ENCODE results near the gene TGM5.

TGM5 gene

DNA sequence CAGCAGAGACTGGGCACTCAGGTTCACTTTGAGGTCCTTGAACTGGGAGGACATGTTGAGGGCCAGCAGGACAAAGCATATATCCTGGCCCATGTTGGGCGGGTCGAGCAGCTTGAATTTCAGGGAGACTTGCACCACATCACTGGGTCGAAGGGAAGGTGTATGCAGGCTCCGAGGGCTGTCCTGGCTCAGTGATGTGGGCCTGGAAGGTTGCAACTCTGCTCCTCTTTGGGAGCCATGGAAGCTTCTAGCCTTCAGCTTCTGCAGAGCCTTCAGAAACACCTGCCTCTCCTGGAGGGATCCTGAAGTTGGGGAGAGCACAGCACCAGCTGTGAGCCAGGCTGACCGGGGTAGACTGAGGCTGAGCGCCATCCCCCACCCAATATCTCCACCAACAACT, 31.2 kb downstream of the TGM5 start:
- Histone ChIP-seq H3K27ac (ENCODE audit: low read depth, low read length) (no peak overlapping the region), H3K4me2 (ENCODE audit: low read length) (no peak overlapping the region), H3K9me3 (ENCODE audit: control insufficient read depth, insufficient read depth, low read length) (no peaks in the 10 kb centered on the region), H3K4me1 (ENCODE audit: control insufficient read depth, low read length) (no peaks in the 10 kb centered on the region), H3F3A (ENCODE audit: control insufficient read depth, insufficient read depth) (no peaks in the 10 kb centered on the region), H3K4me3 (ENCODE audit: low read length) (no peak overlapping the region), H4K20me1 (ENCODE audit: control insufficient read depth, insufficient read depth, low read depth, low read length) (no peaks in the 10 kb centered on the region), H3K27me3 (ENCODE audit: control insufficient read depth, low read length) (peaks cover 2% of the 10 kb centered on the region; the same call in 1 of the 2 replicates), H3K36me3 (ENCODE audit: control insufficient read depth, low read length) (no peaks in the 10 kb centered on the region), H3K9me2 (replicated peaks; ENCODE audit: control insufficient read depth, low read length) (no peaks in the 10 kb centered on the region), H3K79me2 (ENCODE audit: control insufficient read depth, low read length) (no peaks in the 10 kb centered on the region)
- TF ChIP-seq EZH2phosphoT487 (IDR thresholded peaks at IDR 0.05; ENCODE audit: borderline replicate concordance, low read length) (no peak), CTCF (IDR thresholded peaks at IDR 0.05; ENCODE audit: low read depth, low read length, poor library complexity, severe bottlenecking) (no peak)

GRCh38 chr15:43232289-43232874, 34.3 kb downstream of the TGM5 start:
- Histone ChIP-seq H3K27ac (ENCODE audit: low read depth, low read length) (no peak overlapping the region), H3K27me3 (ENCODE audit: control insufficient read depth, low read length) (no peaks in the 10 kb centered on the region; the same call in 1 of the 2 replicates), H3F3A (ENCODE audit: control insufficient read depth, insufficient read depth) (no peaks in the 10 kb centered on the region), H3K79me2 (ENCODE audit: control insufficient read depth, low read length) (no peaks in the 10 kb centered on the region), H3K4me1 (ENCODE audit: control insufficient read depth, low read length) (no peaks in the 10 kb centered on the region), H4K20me1 (ENCODE audit: control insufficient read depth, insufficient read depth, low read depth, low read length) (no peaks in the 10 kb centered on the region), H3K9me2 (replicated peaks; ENCODE audit: control insufficient read depth, low read length) (no peaks in the 10 kb centered on the region), H3K4me3 (ENCODE audit: low read length) (no peak overlapping the region), H3K36me3 (ENCODE audit: control insufficient read depth, low read length) (no peaks in the 10 kb centered on the region), H3K9me3 (ENCODE audit: control insufficient read depth, insufficient read depth, low read length) (no peaks in the 10 kb centered on the region), H3K4me2 (ENCODE audit: low read length) (no peak overlapping the region)
- TF ChIP-seq CTCF (IDR thresholded peaks at IDR 0.05; ENCODE audit: low read depth, low read length, poor library complexity, severe bottlenecking) (no peak), EZH2phosphoT487 (IDR thresholded peaks at IDR 0.05; ENCODE audit: borderline replicate concordance, low read length) (no peak)

GRCh38 chr15:43230640-43231115, 36.0 kb downstream of the TGM5 start:
- no peak for TF ChIP-seq CTCF (IDR thresholded peaks at IDR 0.05; ENCODE audit: low read depth, low read length, poor library complexity, severe bottlenecking)
- TF ChIP-seq EZH2phosphoT487 (IDR thresholded peaks at IDR 0.05; ENCODE audit: borderline replicate concordance, low read length): no peak
- Histone ChIP-seq H3K9me3 (ENCODE audit: control insufficient read depth, insufficient read depth, low read length) (no peaks in the 10 kb centered on the region), H3K4me1 (ENCODE audit: control insufficient read depth, low read length) (no peaks in the 10 kb centered on the region), H3K4me3 (ENCODE audit: low read length) (no peak overlapping the region), H4K20me1 (ENCODE audit: control insufficient read depth, insufficient read depth, low read depth, low read length) (no peaks in the 10 kb centered on the region), H3F3A (ENCODE audit: control insufficient read depth, insufficient read depth) (no peaks in the 10 kb centered on the region), H3K27me3 (ENCODE audit: control insufficient read depth, low read length) (no peaks in the 10 kb centered on the region; the same call in 1 of the 2 replicates), H3K9me2 (replicated peaks; ENCODE audit: control insufficient read depth, low read length) (no peaks in the 10 kb centered on the region), H3K36me3 (ENCODE audit: control insufficient read depth, low read length) (no peaks in the 10 kb centered on the region), H3K4me2 (ENCODE audit: low read length) (no peak overlapping the region), H3K27ac (ENCODE audit: low read depth, low read length) (no peak overlapping the region), H3K79me2 (ENCODE audit: control insufficient read depth, low read length) (no peaks in the 10 kb centered on the region)

Measured in DOHH2 (cell line).